Activated CD8-positive, alpha-beta memory T cell treated with anti-CD3 and anti-CD28 coated beads for 36 hours (primary cell): ENCODE measurements around the gene DOP1B. TPM values are rescaled to one million over a fixed set of nuclear protein-coding genes. Genes with fewer than 3 reads are reported as not detected.

Experiments
- CTCF ChIA-PET: fragments of 350-600 bp; sonication (Branson Sonifier 250); formaldehyde crosslinking; loops from one replicate; lab custom pipeline; 2021; ENCODE audit warnings: antibody characterized with exemption; lab: Charles Lee
- POLR2A ChIA-PET: fragments of 350-600 bp; sonication (Branson Sonifier 250); formaldehyde crosslinking; loops from one replicate; lab custom pipeline; 2021; ENCODE audit warnings: antibody characterized with exemption; lab: Charles Lee
- total RNA-seq, 2 experiments: library from RNA; stranded (reverse); gene quantifications; one replicate each; pipeline ENCODE4 v1.2.3, GENCODE V29; 2021

DOP1B gene, protein sequence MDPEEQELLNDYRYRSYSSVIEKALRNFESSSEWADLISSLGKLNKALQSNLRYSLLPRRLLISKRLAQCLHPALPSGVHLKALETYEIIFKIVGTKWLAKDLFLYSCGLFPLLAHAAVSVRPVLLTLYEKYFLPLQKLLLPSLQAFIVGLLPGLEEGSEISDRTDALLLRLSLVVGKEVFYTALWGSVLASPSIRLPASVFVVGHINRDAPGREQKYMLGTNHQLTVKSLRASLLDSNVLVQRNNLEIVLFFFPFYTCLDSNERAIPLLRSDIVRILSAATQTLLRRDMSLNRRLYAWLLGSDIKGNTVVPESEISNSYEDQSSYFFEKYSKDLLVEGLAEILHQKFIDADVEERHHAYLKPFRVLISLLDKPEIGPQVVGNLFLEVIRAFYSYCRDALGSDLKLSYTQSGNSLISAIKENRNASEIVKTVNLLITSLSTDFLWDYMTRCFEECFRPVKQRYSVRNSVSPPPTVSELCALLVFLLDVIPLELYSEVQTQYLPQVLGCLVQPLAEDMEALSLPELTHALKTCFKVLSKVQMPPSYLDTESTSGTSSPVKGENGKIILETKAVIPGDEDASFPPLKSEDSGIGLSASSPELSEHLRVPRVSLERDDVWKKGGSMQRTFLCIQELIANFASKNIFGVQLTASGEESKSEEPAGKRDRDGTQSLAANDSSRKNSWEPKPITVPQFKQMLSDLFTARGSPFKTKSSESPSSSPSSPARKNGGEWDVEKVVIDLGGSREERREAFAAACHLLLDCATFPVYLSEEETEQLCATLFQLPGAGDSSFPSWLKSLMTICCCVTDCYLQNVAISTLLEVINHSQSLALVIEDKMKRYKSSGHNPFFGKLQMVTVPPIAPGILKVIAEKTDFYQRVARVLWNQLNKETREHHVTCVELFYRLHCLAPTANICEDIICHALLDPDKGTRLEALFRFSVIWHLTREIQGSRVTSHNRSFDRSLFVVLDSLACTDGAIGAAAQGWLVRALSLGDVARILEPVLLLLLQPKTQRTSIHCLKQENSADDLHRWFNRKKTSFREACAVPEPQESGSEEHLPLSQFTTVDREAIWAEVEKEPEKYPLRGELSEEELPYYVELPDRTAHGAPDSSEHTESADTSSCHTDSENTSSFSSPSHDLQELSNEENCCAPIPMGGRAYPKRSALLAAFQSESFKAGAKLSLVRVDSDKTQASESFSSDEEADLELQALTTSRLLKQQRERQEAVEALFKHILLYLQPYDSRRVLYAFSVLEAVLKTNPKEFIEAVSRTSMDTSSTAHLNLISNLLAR (N-terminal part only)
- 10 to 100 TPM; 13.6 to 16.4 TPM for total RNA-seq

GRCh38 chr21:36156815-36157670, at the start of gene DOP1B:
Gene DOP1B (plus strand): TSS chr21:36156824. CDS start chr21:36164734, 7,910 bp downstream.
- POLR2A ChIA-PET: interaction anchor here (0.6 to 1.0 kb wide), 3 partner anchors 163 to 195 kb away, joined by 3 to 5 read pairs (median 3); partner anchors contain the start of gene MORC3
- CTCF ChIA-PET: interaction anchor here (0.6 kb wide), 1 partner anchor 1642 kb away, joined by 5 read pairs; no protein-coding TSS in a partner anchor

DNA sequence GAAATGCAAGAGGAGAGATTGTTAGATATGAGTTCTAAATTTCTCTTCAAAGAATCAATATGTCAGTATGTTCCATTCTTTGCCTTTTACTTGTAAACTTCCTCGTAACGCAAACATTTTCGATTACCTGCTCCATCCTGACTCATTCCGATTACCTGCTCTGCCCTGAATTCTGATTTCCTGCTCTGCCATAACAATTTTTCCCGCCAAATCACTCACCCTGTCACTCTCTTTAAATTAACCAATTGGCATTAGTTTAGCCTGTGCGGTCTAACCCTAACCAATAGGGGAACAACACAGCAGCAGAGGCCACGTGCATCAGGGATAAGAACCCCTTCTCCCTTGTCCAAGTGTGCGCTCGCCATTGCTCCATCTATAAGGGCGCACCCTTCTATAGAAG, 46.8 kb upstream of the DOP1B start:
- CTCF ChIA-PET: no interaction called here
- POLR2A ChIA-PET: no interaction called here

DNA sequence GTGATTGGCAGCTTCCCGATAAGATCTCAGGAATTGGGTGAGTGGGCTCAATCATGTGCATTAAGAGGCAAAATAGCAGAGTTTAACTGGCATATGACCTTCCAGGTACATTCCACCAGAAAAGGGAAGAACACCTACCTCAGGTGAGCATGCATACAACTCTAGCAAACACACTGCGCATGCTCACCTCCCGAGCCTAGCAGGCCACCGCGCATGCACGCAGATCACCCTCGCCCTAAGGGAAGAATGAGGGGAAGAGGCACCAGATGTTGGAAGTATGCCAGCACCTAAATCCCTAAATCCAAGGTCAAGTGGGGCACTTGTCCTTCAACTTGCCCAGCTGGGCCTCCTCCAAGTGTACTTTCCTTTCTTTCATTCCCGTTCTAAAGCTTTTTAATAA, 45.4 kb upstream of the DOP1B start:
- CTCF ChIA-PET: no interaction called here
- POLR2A ChIA-PET: no interaction called here

DNA sequence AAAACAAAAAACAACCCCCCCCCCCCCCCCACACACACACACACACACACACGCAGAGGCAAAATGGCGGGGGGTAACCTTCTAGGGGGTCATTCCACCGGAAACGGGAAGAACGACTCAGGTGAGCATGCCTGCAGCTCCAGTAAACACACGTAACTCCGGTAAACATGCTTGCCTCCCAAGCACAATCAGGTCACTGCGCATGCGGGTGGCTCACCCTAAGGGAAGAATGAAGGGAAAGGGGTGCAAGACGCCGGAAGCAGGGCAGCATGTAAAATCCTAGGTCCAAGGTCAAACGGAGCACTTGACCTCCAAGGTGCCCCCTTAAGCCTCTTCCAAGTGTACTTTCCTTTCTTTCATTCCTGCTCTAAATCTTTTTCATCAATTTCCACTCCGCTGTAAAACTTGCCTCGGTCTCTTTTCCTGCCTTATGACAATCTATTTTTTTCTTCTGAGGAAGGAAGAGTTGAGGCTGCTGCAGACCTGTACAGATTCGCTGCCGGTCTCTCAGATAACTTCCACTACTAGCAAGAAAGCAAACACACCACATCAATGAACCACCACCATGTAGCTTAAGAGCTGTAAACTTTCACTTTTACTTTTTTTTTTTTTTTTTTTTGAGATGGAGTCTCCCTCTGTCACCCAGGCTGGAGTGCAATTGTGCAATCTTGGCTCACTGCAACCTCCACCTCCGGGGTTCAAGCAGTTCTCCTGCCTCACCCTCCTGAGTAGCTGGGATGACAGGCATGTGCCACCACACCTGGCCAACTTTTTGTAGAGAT, 42.8 kb upstream of the DOP1B start:
- CTCF ChIA-PET: interaction anchor here (0.6 to 1.7 kb wide), 6 partner anchors 11 to 1828 kb away, joined by 3 to 6 read pairs (median 4); partner anchors contain the start of gene CBR1
- POLR2A ChIA-PET: interaction anchor here (0.5 kb wide), 1 partner anchor 45 kb away, joined by 7 read pairs; no protein-coding TSS in a partner anchor

GRCh38 chr21:36115138-36115730, 41.4 kb upstream of the DOP1B start:
- CTCF ChIA-PET: interaction anchor here (0.7 kb wide), 1 partner anchor 329 kb away, joined by 4 read pairs; no protein-coding TSS in a partner anchor
- POLR2A ChIA-PET: no interaction called here

DNA sequence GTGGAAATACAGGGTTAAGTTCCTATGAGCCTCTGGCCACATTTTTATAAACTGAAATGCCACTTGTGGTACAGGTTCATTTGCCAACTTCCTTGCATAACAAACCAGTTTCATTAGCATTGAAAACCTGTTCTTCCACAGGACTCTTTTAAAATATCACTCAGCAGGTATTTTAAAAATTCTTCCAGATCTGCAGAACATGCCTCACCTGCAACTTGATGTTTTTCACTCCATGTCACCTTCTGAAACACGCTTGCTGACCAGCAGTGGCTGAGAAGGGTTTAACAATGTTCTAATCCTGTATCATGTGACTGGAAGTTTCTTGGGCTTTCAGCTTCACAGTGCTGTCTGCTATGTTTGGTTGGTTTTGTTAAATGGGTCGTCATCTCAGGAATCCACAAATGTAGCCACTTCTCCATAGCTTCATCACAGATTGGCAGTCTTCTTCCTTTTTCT, 39.3 kb upstream of the DOP1B start:
- POLR2A ChIA-PET: no interaction called here
- CTCF ChIA-PET: interaction anchor here (0.9 kb wide), 1 partner anchor 10 kb away, joined by 3 read pairs; no protein-coding TSS in a partner anchor

- ChIA-PET CTCF (interaction anchor here (1.0 kb wide), 1 partner anchor 14 kb away, joined by 3 read pairs; no protein-coding TSS in a partner anchor), POLR2A (no interaction called here)
Measured at GRCh38 chr21:36120304-36120888, 36.2 kb upstream of the DOP1B start.

DNA sequence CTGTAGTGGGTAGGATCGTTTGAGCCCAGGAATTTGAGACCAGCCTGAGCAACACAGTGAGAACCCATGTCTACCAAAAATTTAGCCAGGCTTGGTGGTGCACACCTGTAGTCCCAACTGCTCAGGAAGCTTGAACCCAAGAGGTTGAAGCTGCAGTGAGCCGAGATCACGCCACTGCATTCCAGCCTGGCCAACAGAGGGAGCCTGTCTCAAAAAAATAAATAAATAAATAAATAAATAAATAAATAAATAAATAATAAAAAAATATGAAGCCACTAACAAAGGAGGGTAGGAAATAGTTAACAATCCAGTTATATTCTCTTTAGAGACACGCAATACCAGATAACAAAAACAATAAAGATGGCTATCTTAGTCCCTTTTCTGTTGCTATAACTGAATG, 33.6 kb upstream of the DOP1B start:
- ChIA-PET CTCF (interaction anchor here (1.2 kb wide), 1 partner anchor 64 kb away, joined by 4 read pairs; no protein-coding TSS in a partner anchor), POLR2A (no interaction called here)

DNA sequence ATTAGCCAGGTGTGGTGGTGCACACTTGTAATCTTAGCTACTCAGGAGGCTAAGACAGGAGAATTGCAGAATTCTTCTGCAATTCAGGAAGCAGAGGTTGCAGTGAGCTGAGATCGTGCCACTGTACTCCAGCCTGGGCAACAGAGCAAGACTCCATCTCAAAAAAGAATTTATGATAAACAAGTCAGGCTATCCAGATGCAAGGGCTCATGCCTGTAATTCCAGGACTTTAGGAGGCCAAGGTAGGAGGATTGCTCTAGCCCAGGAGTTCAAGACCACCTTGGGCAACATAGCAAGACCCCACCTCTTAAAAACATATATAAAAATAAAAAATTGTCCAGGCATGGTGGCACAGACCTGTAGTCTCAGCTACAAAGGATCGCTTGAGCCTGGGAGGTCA, 32.2 kb upstream of the DOP1B start:
- ChIA-PET CTCF (interaction anchor here (1.0 to 2.0 kb wide), 4 partner anchors 11 to 96 kb away, joined by 3 to 6 read pairs (median 4); partner anchors contain the start of gene CBR3), POLR2A (no interaction called here)

GRCh38 chr21:36125512-36126207, 31.0 kb upstream of the DOP1B start:
- ChIA-PET POLR2A (no interaction called here), CTCF (interaction anchor here (0.6 to 2.0 kb wide), 5 partner anchors 10 to 98 kb away, joined by 3 to 6 read pairs (median 3); partner anchors contain the start of gene CBR3)

DNA sequence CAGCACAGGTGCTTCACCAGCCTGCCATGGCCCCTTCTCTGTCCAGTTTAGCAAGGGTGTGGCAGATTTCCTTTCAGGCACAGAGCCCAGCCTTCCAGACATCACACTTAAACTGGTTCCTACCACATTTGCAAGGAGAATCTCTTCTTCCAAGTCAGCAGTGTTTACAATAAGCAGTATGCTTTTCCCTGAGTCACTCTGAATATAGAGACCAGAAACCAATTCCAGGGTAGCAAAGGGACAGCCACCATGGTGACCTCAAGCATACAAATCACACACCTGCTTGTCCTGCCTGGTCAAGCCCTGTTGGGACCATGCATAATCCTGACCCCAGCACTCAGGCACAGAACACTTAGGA, 30.4 kb upstream of the DOP1B start:
- CTCF ChIA-PET: interaction anchor here (1.7 to 2.0 kb wide), 2 partner anchors 9 to 23 kb away, joined by 3 to 6 read pairs; partner anchors contain the start of gene CBR3
- POLR2A ChIA-PET: no interaction called here

DNA sequence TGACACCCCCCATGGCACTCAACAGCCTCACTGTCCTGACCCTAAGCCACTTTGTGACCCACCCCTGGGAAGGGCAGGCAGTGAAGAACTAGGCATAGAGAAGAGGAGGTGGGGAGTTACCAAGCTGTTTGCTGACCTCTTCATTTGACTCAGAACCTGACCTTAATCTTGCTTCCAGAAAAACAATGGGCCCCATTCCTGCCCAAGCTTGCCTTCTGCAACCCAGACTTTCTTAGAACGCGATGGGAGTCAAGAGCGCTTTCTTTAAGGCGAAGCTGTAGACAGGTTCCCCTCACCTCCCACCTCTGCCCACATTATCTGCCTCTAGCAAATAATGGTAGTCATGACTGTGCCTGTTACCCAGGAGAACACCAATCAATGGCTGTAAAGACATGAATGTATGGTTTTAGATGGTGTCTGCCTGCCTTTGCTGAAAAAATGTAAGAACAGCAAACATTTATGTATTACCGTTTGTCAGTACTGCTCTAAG, 30.0 kb upstream of the DOP1B start:
- ChIA-PET POLR2A (interaction anchor here (0.6 kb wide), 1 partner anchor 163 kb away, joined by 3 read pairs; no protein-coding TSS in a partner anchor), CTCF (interaction anchor here (1.0 to 2.0 kb wide), 5 partner anchors 9 to 301 kb away, joined by 3 to 6 read pairs (median 3); partner anchors contain the start of gene CBR3)

GRCh38 chr21:36127250-36127904, 29.2 kb upstream of the DOP1B start:
- CTCF ChIA-PET: interaction anchor here (0.7 to 1.7 kb wide), 5 partner anchors 9 to 301 kb away, joined by 3 to 5 read pairs (median 3); no protein-coding TSS in a partner anchor

GRCh38 chr21:36127977-36128376, 28.6 kb upstream of the DOP1B start:
- POLR2A ChIA-PET: no interaction called here
- CTCF ChIA-PET: interaction anchor here (0.7 to 1.5 kb wide), 3 partner anchors 15 to 300 kb away, joined by 3 to 5 read pairs (median 3); no protein-coding TSS in a partner anchor

More at GRCh38 chr21:36127250-36127904, 29.2 kb upstream of the DOP1B start:
- POLR2A ChIA-PET: interaction anchor here (0.6 kb wide), 1 partner anchor 162 kb away, joined by 3 read pairs; no protein-coding TSS in a partner anchor
